Measurements from ENCODE around the gene EDEM3.

EDEM3 gene

GRCh38 chr1:184644771-184645170 lies 109.9 kb downstream of the EDEM3 start:
- H3K36me3 ChIP-seq (ENCODE audit: control insufficient read depth in 1 of 2, insufficient read depth in 2 of 2, low read depth in 1 of 2, low read length in 2 of 2): no peaks in the 10 kb centered on the region
- no peaks in the 10 kb centered on the region for H3K79me1 ChIP-seq (replicated peaks; ENCODE audit: low read length, poor library complexity, severe bottlenecking)
- H3K23ac ChIP-seq (ENCODE audit: low read length in 2 of 2): no peak overlapping the region
- no peak overlapping the region for H3K4ac ChIP-seq (ENCODE audit: low read depth in 1 of 2, low read length in 2 of 2)
- no peak overlapping the region for H2BK12ac ChIP-seq (ENCODE audit: low read length in 2 of 2)
- H3K27ac ChIP-seq (ENCODE audit: low read length, poor library complexity, severe bottlenecking): no peak overlapping the region
- H3K4me3 ChIP-seq (ENCODE audit: insufficient read depth in 1 of 2, low read depth in 1 of 2, low read length in 2 of 2): no peak overlapping the region
- H4K8ac ChIP-seq (ENCODE audit: low read length): no peak overlapping the region
- H2BK15ac ChIP-seq (ENCODE audit: low read depth, poor library complexity, severe bottlenecking): no peak overlapping the region
- no peak overlapping the region for H3K14ac ChIP-seq (ENCODE audit: low read length in 2 of 2)
- no peak overlapping the region for H4K91ac ChIP-seq (ENCODE audit: low read length)
- no peak overlapping the region for H3K9ac ChIP-seq (ENCODE audit: low read length)
- H3K4me2 ChIP-seq (ENCODE audit: low read length, poor library complexity, severe bottlenecking): no peak overlapping the region
- no peak overlapping the region for H2BK5ac ChIP-seq (ENCODE audit: low read depth, low read length, poor library complexity, severe bottlenecking)
- H3K9me3 ChIP-seq (ENCODE audit: control insufficient read depth, low read length): no peaks in the 10 kb centered on the region
- H3K4me1 ChIP-seq (ENCODE audit: control insufficient read depth, insufficient read depth, low read depth, low read length): no peaks in the 10 kb centered on the region
- H3K27me3 ChIP-seq (ENCODE audit: control insufficient read depth in 1 of 2, insufficient read depth in 1 of 2, low read length in 2 of 2): peaks cover 14 to 16% of the 10 kb centered on the region in 2 experiments
- no peak overlapping the region for H2BK120ac ChIP-seq (ENCODE audit: low read depth, low read length)
- H2AFZ ChIP-seq (ENCODE audit: low read depth, low read length): no peak overlapping the region
- H3K18ac ChIP-seq (ENCODE audit: low read depth in 1 of 2, low read length in 2 of 2): no peak overlapping the region
- H2AK5ac ChIP-seq (ENCODE audit: low read length, severe bottlenecking): no peak overlapping the region
- DNase-seq: no peak
- WGBS: 96% methylated on average over 9 of the region's 11 CpGs

- no peak overlapping the region for H2AK5ac ChIP-seq (ENCODE audit: low read length, severe bottlenecking)
- H3K9ac ChIP-seq (ENCODE audit: low read length): no peak overlapping the region
- no peak overlapping the region for H4K8ac ChIP-seq (ENCODE audit: low read length)
- no peak overlapping the region for H2AFZ ChIP-seq (ENCODE audit: low read depth, low read length)
- no peak overlapping the region for H2BK12ac ChIP-seq (ENCODE audit: low read length in 2 of 2)
- H2BK120ac ChIP-seq (ENCODE audit: low read depth, low read length): no peak overlapping the region
- no peaks in the 10 kb centered on the region for H3K9me3 ChIP-seq (ENCODE audit: control insufficient read depth, low read length)
- H3K27ac ChIP-seq (ENCODE audit: low read length, poor library complexity, severe bottlenecking): no peak overlapping the region
- 80% methylated on average over 1 of the region's 1 CpG for WGBS
- H3K27me3 ChIP-seq (ENCODE audit: control insufficient read depth in 1 of 2, insufficient read depth in 1 of 2, low read length in 2 of 2): peaks cover 14 to 16% of the 10 kb centered on the region in 2 experiments
- H3K4me3 ChIP-seq (ENCODE audit: insufficient read depth in 1 of 2, low read depth in 1 of 2, low read length in 2 of 2): no peak overlapping the region
- no peak for DNase-seq
- no peak overlapping the region for H3K4me2 ChIP-seq (ENCODE audit: low read length, poor library complexity, severe bottlenecking)
- no peaks in the 10 kb centered on the region for H3K4me1 ChIP-seq (ENCODE audit: control insufficient read depth, insufficient read depth, low read depth, low read length)
- no peaks in the 10 kb centered on the region for H3K79me1 ChIP-seq (replicated peaks; ENCODE audit: low read length, poor library complexity, severe bottlenecking)
- H2BK15ac ChIP-seq (ENCODE audit: low read depth, poor library complexity, severe bottlenecking): no peak overlapping the region
- H3K4ac ChIP-seq (ENCODE audit: low read depth in 1 of 2, low read length in 2 of 2): no peak overlapping the region
- H3K14ac ChIP-seq (ENCODE audit: low read length in 2 of 2): no peak overlapping the region
- no peaks in the 10 kb centered on the region for H3K36me3 ChIP-seq (ENCODE audit: control insufficient read depth in 1 of 2, insufficient read depth in 2 of 2, low read depth in 1 of 2, low read length in 2 of 2)
- no peak overlapping the region for H4K91ac ChIP-seq (ENCODE audit: low read length)
- H2BK5ac ChIP-seq (ENCODE audit: low read depth, low read length, poor library complexity, severe bottlenecking): no peak overlapping the region
- no peak overlapping the region for H3K18ac ChIP-seq (ENCODE audit: low read depth in 1 of 2, low read length in 2 of 2)
- H3K23ac ChIP-seq (ENCODE audit: low read length in 2 of 2): no peak overlapping the region
Observed at GRCh38 chr1:184643661-184644060, 111.0 kb downstream of the EDEM3 start.

GRCh38 chr1:184641894-184642293 lies 112.8 kb downstream of the EDEM3 start:
- no peaks in the 10 kb centered on the region for H3K4me1 ChIP-seq (ENCODE audit: control insufficient read depth, insufficient read depth, low read depth, low read length)
- H4K8ac ChIP-seq (ENCODE audit: low read length): no peak overlapping the region
- no peak overlapping the region for H2BK5ac ChIP-seq (ENCODE audit: low read depth, low read length, poor library complexity, severe bottlenecking)
- H3K23ac ChIP-seq (ENCODE audit: low read length in 2 of 2): no peak overlapping the region
- no peak overlapping the region for H4K91ac ChIP-seq (ENCODE audit: low read length)
- H3K79me1 ChIP-seq (replicated peaks; ENCODE audit: low read length, poor library complexity, severe bottlenecking): no peaks in the 10 kb centered on the region
- H3K4me2 ChIP-seq (ENCODE audit: low read length, poor library complexity, severe bottlenecking): no peak overlapping the region
- no peak overlapping the region for H3K4ac ChIP-seq (ENCODE audit: low read depth in 1 of 2, low read length in 2 of 2)
- WGBS: 96% methylated on average over 2 of the region's 2 CpGs
- H2AFZ ChIP-seq (ENCODE audit: low read depth, low read length): no peak overlapping the region
- H3K27me3 ChIP-seq (ENCODE audit: control insufficient read depth in 1 of 2, insufficient read depth in 1 of 2, low read length in 2 of 2): peaks cover 14 to 16% of the 10 kb centered on the region in 2 experiments
- H3K9ac ChIP-seq (ENCODE audit: low read length): no peak overlapping the region
- no peak overlapping the region for H3K14ac ChIP-seq (ENCODE audit: low read length in 2 of 2)
- no peak overlapping the region for H2AK5ac ChIP-seq (ENCODE audit: low read length, severe bottlenecking)
- no peak overlapping the region for H3K27ac ChIP-seq (ENCODE audit: low read length, poor library complexity, severe bottlenecking)
- H2BK15ac ChIP-seq (ENCODE audit: low read depth, poor library complexity, severe bottlenecking): no peak overlapping the region
- no peak for DNase-seq
- H2BK12ac ChIP-seq (ENCODE audit: low read length in 2 of 2): no peak overlapping the region
- no peaks in the 10 kb centered on the region for H3K36me3 ChIP-seq (ENCODE audit: control insufficient read depth in 1 of 2, insufficient read depth in 2 of 2, low read depth in 1 of 2, low read length in 2 of 2)
- no peak overlapping the region for H2BK120ac ChIP-seq (ENCODE audit: low read depth, low read length)
- no peak overlapping the region for H3K4me3 ChIP-seq (ENCODE audit: insufficient read depth in 1 of 2, low read depth in 1 of 2, low read length in 2 of 2)
- no peak overlapping the region for H3K18ac ChIP-seq (ENCODE audit: low read depth in 1 of 2, low read length in 2 of 2)
- no peaks in the 10 kb centered on the region for H3K9me3 ChIP-seq (ENCODE audit: control insufficient read depth, low read length)

- Histone ChIP-seq H3K4me2 (ENCODE audit: low read length, poor library complexity, severe bottlenecking) (no peak overlapping the region), H3K36me3 (ENCODE audit: control insufficient read depth in 1 of 2, insufficient read depth in 2 of 2, low read depth in 1 of 2, low read length in 2 of 2) (no peaks in the 10 kb centered on the region), H3K9me3 (ENCODE audit: control insufficient read depth, low read length) (no peaks in the 10 kb centered on the region), H2AK5ac (ENCODE audit: low read length, severe bottlenecking) (no peak overlapping the region), H2BK15ac (ENCODE audit: low read depth, poor library complexity, severe bottlenecking) (no peak overlapping the region), H2BK5ac (ENCODE audit: low read depth, low read length, poor library complexity, severe bottlenecking) (no peak overlapping the region), H3K27ac (ENCODE audit: low read length, poor library complexity, severe bottlenecking) (no peak overlapping the region), H2AFZ (ENCODE audit: low read depth, low read length) (no peak overlapping the region), H3K4ac (ENCODE audit: low read depth in 1 of 2, low read length in 2 of 2) (no peak overlapping the region), H3K4me3 (ENCODE audit: insufficient read depth in 1 of 2, low read depth in 1 of 2, low read length in 2 of 2) (no peak overlapping the region), H3K4me1 (ENCODE audit: control insufficient read depth, insufficient read depth, low read depth, low read length) (no peaks in the 10 kb centered on the region), H4K8ac (ENCODE audit: low read length) (no peak overlapping the region), H3K14ac (ENCODE audit: low read length in 2 of 2) (no peak overlapping the region), H3K18ac (ENCODE audit: low read depth in 1 of 2, low read length in 2 of 2) (no peak overlapping the region), H3K79me1 (replicated peaks; ENCODE audit: low read length, poor library complexity, severe bottlenecking) (no peaks in the 10 kb centered on the region), H3K23ac (ENCODE audit: low read length in 2 of 2) (no peak overlapping the region), H4K91ac (ENCODE audit: low read length) (no peak overlapping the region), H2BK120ac (ENCODE audit: low read depth, low read length) (no peak overlapping the region), H3K9ac (ENCODE audit: low read length) (no peak overlapping the region), H2BK12ac (ENCODE audit: low read length in 2 of 2) (peak overlapping the region in 1 of 2 experiments; percentile 11), H3K27me3 (ENCODE audit: control insufficient read depth in 1 of 2, insufficient read depth in 1 of 2, low read length in 2 of 2) (peaks cover 14 to 16% of the 10 kb centered on the region in 2 experiments)
- no peak for DNase-seq
- 96% methylated on average over 3 of the region's 3 CpGs for WGBS
Observed at GRCh38 chr1:184640505-184640904, 114.2 kb downstream of the EDEM3 start.

All from mesenchymal stem cell (in vitro differentiated cells and primary cell).